GM23338 (cell line): ENCODE data around the gene CDKAL1. TPM values are rescaled to one million over a fixed set of nuclear protein-coding genes. Genes with fewer than 3 reads are reported as not detected.

Experiments
- ATAC-seq: fragments of 200-7000 bp; cut with Tn5 transposase; 3 replicates; pipeline ENCODE4 v1.9.1; 2020
- DNase-seq: peaks from one replicate; pipeline ENCODE4 v3.0.0-alpha.2; 2015; ENCODE audit warnings: low spot score
- H2AFZ ChIP-seq: fragments of 200-600 bp; sonication (generic); 2 replicates; pipeline ENCODE4 v1.8.0; 2016; ENCODE audit warnings: antibody characterized with exemption, mild to moderate bottlenecking, moderate library complexity
- H3F3A ChIP-seq: fragments of 200-600 bp; sonication (generic); replicated peaks from 2 replicates; pipeline ENCODE4 v1.8.0; 2017; ENCODE audit warnings: antibody characterized with exemption, mixed run types, low read depth
- H3K27ac ChIP-seq: fragments of 200-600 bp; sonication (generic); 2 replicates; pipeline ENCODE4 v1.6.1; 2016; ENCODE audit warnings: low read depth
- H3K27me3 ChIP-seq: fragments of 200-600 bp; sonication (generic); 2 replicates; pipeline ENCODE4 v1.8.0; 2016; ENCODE audit warnings: mild to moderate bottlenecking, mixed run types, moderate library complexity; ENCODE audit not compliant: insufficient read depth
- H3K36me3 ChIP-seq: fragments of 200-600 bp; sonication (generic); 2 replicates; pipeline ENCODE4 v1.8.0; 2016; ENCODE audit warnings: mild to moderate bottlenecking; ENCODE audit not compliant: insufficient read depth
- H3K4me1 ChIP-seq: fragments of 200-600 bp; sonication (generic); 2 replicates; pipeline ENCODE4 v1.8.0; 2016; ENCODE audit warnings: mild to moderate bottlenecking, moderate library complexity; ENCODE audit not compliant: insufficient read depth
- H3K4me2 ChIP-seq: fragments of 200-600 bp; sonication (generic); 2 replicates; pipeline ENCODE4 v1.7.1; 2017; ENCODE audit warnings: mixed run types
- H3K4me3 ChIP-seq: fragments of 200-600 bp; sonication (generic); 2 replicates; pipeline ENCODE4 v1.6.1; 2016; ENCODE audit warnings: mixed run types
- H3K79me2 ChIP-seq: fragments of 200-600 bp; sonication (generic); replicated peaks from 2 replicates; pipeline ENCODE4 v1.8.0; 2017; ENCODE audit warnings: mild to moderate bottlenecking; ENCODE audit not compliant: insufficient read depth
- H3K9me2 ChIP-seq: fragments of 200-600 bp; sonication (generic); 2 replicates; pipeline ENCODE4 v1.8.0; 2017; ENCODE audit not compliant: insufficient read depth
- H4K20me1 ChIP-seq: fragments of 200-600 bp; sonication (generic); replicated peaks from 2 replicates; pipeline ENCODE4 v1.8.0; 2017; ENCODE audit warnings: mild to moderate bottlenecking; ENCODE audit not compliant: insufficient read depth
- H3K27ac Mint-ChIP-seq: 2 replicates; pipeline ENCODE4 v1.8.0; 2020; ENCODE audit warnings: inconsistent platforms, mild to moderate bottlenecking, moderate library complexity, mixed read lengths
- H3K27me3 Mint-ChIP-seq: 3 replicates; pipeline ENCODE4 v1.8.0; 2022; ENCODE audit warnings: low read depth, mild to moderate bottlenecking, moderate library complexity, mixed read lengths, inconsistent platforms; ENCODE audit not compliant: insufficient read depth, poor library complexity
- H3K36me3 Mint-ChIP-seq: 3 replicates; pipeline ENCODE4 v1.8.0; 2021; ENCODE audit warnings: low read depth, mild to moderate bottlenecking, inconsistent platforms, moderate library complexity, mixed read lengths
- H3K4me1 Mint-ChIP-seq: 3 replicates; pipeline ENCODE4 v1.8.0; 2020; ENCODE audit warnings: mild to moderate bottlenecking, inconsistent platforms, mixed read lengths
- H3K4me3 Mint-ChIP-seq: 3 replicates; pipeline ENCODE4 v1.8.0; 2021; ENCODE audit warnings: moderate library complexity, mild to moderate bottlenecking, inconsistent platforms, mixed read lengths
- H3K9me3 Mint-ChIP-seq: 3 replicates; pipeline ENCODE4 v1.8.0; 2020; ENCODE audit warnings: moderate library complexity, mild to moderate bottlenecking, inconsistent platforms, mixed read lengths
- CREB1 ChIP-seq: fragments of 250-450 bp; sonication (Bioruptor Pico); IDR thresholded peaks from 2 replicates; pipeline ENCODE4 v1.5.0; 2020; ENCODE audit warnings: low read depth, mild to moderate bottlenecking, moderate library complexity
- CTCF ChIP-seq, 2 experiments: fragments of 200-600 bp in 1 of 2; sonication (generic) in 1 of 2; conservative IDR thresholded peaks; 2 replicates each; pipeline versions ENCODE4 v1.5.1 to v1.6.1; 2016 to 2017; ENCODE audit warnings: antibody characterized with exemption in 2 of 2, low read depth in 2 of 2, mild to moderate bottlenecking in 2 of 2, moderate library complexity in 1 of 2
- EZH2 ChIP-seq: fragments of 200-600 bp; sonication (generic); IDR thresholded peaks from one replicate; pipeline ENCODE4 v1.8.0; 2017; ENCODE audit warnings: antibody characterized with exemption, mild to moderate bottlenecking, low read depth; ENCODE audit not compliant: unreplicated experiment
- EZH2phosphoT487 ChIP-seq: fragments of 200-600 bp; sonication (generic); IDR thresholded peaks from one replicate; pipeline ENCODE4 v1.8.1; 2018; ENCODE audit warnings: antibody characterized with exemption; ENCODE audit not compliant: unreplicated experiment
- JUNB ChIP-seq: IDR thresholded peaks from one replicate; pipeline ENCODE4 v1.6.1; 2016; ENCODE audit warnings: antibody characterized with exemption; ENCODE audit not compliant: unreplicated experiment
- NANOG ChIP-seq: IDR thresholded peaks from 2 replicates; pipeline ENCODE4 v1.6.1; 2016; ENCODE audit warnings: antibody characterized with exemption, borderline replicate concordance
- STAT1 ChIP-seq: IDR thresholded peaks from one replicate; pipeline ENCODE4 v1.6.1; 2016; ENCODE audit warnings: antibody characterized with exemption; ENCODE audit not compliant: unreplicated experiment
- ZNF114 ChIP-seq: fragments of 250-450 bp; sonication (Bioruptor Pico); IDR thresholded peaks from 2 replicates; pipeline ENCODE4 v1.5.0; 2020; ENCODE audit warnings: mild to moderate bottlenecking, moderate library complexity
- ZNF331 ChIP-seq: fragments of 250-450 bp; sonication (Bioruptor Pico); IDR thresholded peaks from 2 replicates; pipeline ENCODE4 v1.5.0; 2020; ENCODE audit warnings: low read depth, mild to moderate bottlenecking, moderate library complexity
- ZNF462 ChIP-seq: fragments of 250-450 bp; sonication (Bioruptor Pico); IDR thresholded peaks from 2 replicates; pipeline ENCODE4 v1.5.0; 2020; ENCODE audit warnings: mild to moderate bottlenecking, moderate library complexity
- polyA plus RNA-seq: library from polyadenylated mRNA; unstranded; fragments of >200 nt; fragmentation: Nextera tagmentation; extraction: Ambion mirVana; gene quantifications from 2 replicates; pipeline ENCODE4 v1.2.1, GENCODE V29; 2016
- total RNA-seq: library from RNA; depleted of rRNA; stranded (reverse); fragments of >200 nt; shearing (Covaris generic); gene quantifications from 2 replicates; pipeline ENCODE4 v1.2.3, GENCODE V29; 2014

Gene CDKAL1
- total and polyA plus RNA-seq, 2 experiments from 2014 or later: 17.8 to 35.0 TPM

- TF ChIP-seq CTCF (conservative IDR thresholded peaks at IDR 0.05; ENCODE audit: low read depth in 2 of 2): no peak
- no peak for TF ChIP-seq STAT1
- no peak for TF ChIP-seq CREB1 (CRISPR knock-in tag)
- no peak for TF ChIP-seq EZH2
- TF ChIP-seq JUNB: no peak
- no peak for TF ChIP-seq ZNF114 (CRISPR knock-in tag)
- no peak for TF ChIP-seq NANOG
- TF ChIP-seq ZNF331 (CRISPR knock-in tag): no peak
Observed at GRCh38 chr6:20684474-20684873, 150.2 kb downstream of the CDKAL1 start (continued).

- Histone ChIP-seq H3F3A (no peaks in the 10 kb centered on the region), H3K27ac (no peak overlapping the region), H3K9me2 (no peaks in the 10 kb centered on the region), H3K4me1 (peaks cover 22% of the 10 kb centered on the region), H3K4me2 (no peak overlapping the region), H3K27me3 (no peaks in the 10 kb centered on the region), H3K79me2 (peaks cover 38% of the 10 kb centered on the region), H3K4me3 (no peak overlapping the region), H2AFZ (no peak overlapping the region), H4K20me1 (no peaks in the 10 kb centered on the region), H3K36me3 (no peaks in the 10 kb centered on the region)
- ATAC-seq: peak; percentile 91
- H3K27me3 Mint-ChIP-seq: no peaks in the 10 kb centered on the region
- no peaks in the 10 kb centered on the region; the same call in 2 of the 3 replicates for H3K9me3 Mint-ChIP-seq
- no peak overlapping the region for H3K4me3 Mint-ChIP-seq
- H3K36me3 Mint-ChIP-seq: no peaks in the 10 kb centered on the region
- DNase-seq: peak; percentile 80
- H3K27ac Mint-ChIP-seq: no peak overlapping the region
- peaks cover 27% of the 10 kb centered on the region; the same call in 2 of the 3 replicates for H3K4me1 Mint-ChIP-seq
- TF ChIP-seq CTCF (conservative IDR thresholded peaks at IDR 0.05; ENCODE audit: low read depth in 2 of 2) (peak; percentile 27 to 53; a peak in 2 of 4 replicates), STAT1 (no peak)
Observed at GRCh38 chr6:20686142-20686541, 151.9 kb downstream of the CDKAL1 start.

DNA sequence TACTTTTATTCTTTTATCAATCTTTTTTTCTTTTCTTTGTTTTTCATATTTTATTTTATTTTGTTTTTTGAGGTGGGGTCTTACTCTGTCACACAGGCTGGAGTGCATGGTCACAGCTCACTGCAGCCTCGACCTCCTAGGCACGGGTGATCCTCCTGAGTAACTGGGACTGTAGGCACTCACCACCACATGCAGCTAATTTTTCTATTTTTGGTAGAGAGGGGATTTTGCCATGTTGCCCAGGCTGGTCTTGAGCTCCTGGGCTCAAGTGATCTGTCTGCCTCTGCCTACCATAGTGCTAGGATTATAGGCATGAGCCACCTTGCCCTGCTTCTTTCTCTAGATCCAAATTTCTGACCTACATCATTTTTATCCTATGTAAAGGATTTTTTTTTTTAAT lies 153.2 kb downstream of the CDKAL1 start:
- Histone ChIP-seq H3K36me3 (no peaks in the 10 kb centered on the region), H4K20me1 (no peaks in the 10 kb centered on the region), H3K4me2 (no peak overlapping the region), H3K4me3 (no peak overlapping the region), H2AFZ (no peak overlapping the region), H3K79me2 (peaks cover 41% of the 10 kb centered on the region), H3K27ac (no peak overlapping the region), H3F3A (no peaks in the 10 kb centered on the region), H3K9me2 (no peaks in the 10 kb centered on the region), H3K27me3 (no peaks in the 10 kb centered on the region), H3K4me1 (peaks cover 22% of the 10 kb centered on the region)
- peaks cover 32% of the 10 kb centered on the region for H3K4me1 Mint-ChIP-seq
- no peak overlapping the region; the same call in 1 of the 2 replicates for H3K27ac Mint-ChIP-seq
- H3K36me3 Mint-ChIP-seq: no peaks in the 10 kb centered on the region
- no peaks in the 10 kb centered on the region for H3K27me3 Mint-ChIP-seq
- no peak for ATAC-seq
- DNase-seq: no peak
- no peaks in the 10 kb centered on the region; the same call in 2 of the 3 replicates for H3K9me3 Mint-ChIP-seq
- no peak overlapping the region for H3K4me3 Mint-ChIP-seq
- TF ChIP-seq ZNF462 (CRISPR knock-in tag) (no peak), STAT1 (no peak), CREB1 (CRISPR knock-in tag) (no peak), EZH2phosphoT487 (no peak)
